Measurements from ENCODE around the gene RMC1.

The RMC1 gene

GRCh38 chr18:23526501-23527063, 23.3 kb downstream of the RMC1 start:
- no peak overlapping the region for H3K9ac ChIP-seq (ENCODE audit: low read length)
- peaks cover 52% of the 10 kb centered on the region for H3K36me3 ChIP-seq (ENCODE audit: low read length)
- TF ChIP-seq EZH2phosphoT487 (conservative IDR thresholded peaks at IDR 0.05; ENCODE audit: low read length) (no peak), CTCF (IDR thresholded peaks at IDR 0.05; ENCODE audit: insufficient read depth, low read length, poor library complexity, severe bottlenecking) (no peak)

GRCh38 chr18:23528580-23529472, 25.5 kb downstream of the RMC1 start:
- H3K79me2 ChIP-seq (ENCODE audit: insufficient read depth, low read length), result no peaks in the 10 kb centered on the region
- no peaks in the 10 kb centered on the region for H4K20me1 ChIP-seq (ENCODE audit: low read depth, low read length)
- TF ChIP-seq EZH2phosphoT487 (conservative IDR thresholded peaks at IDR 0.05; ENCODE audit: low read length), result no peak
- TF ChIP-seq CTCF (IDR thresholded peaks at IDR 0.05; ENCODE audit: insufficient read depth, low read length, poor library complexity, severe bottlenecking), result no peak
- no peaks in the 10 kb centered on the region for H3K27me3 ChIP-seq (ENCODE audit: low read length)
- H3K36me3 ChIP-seq (ENCODE audit: low read length), result peaks cover 53% of the 10 kb centered on the region
- no peaks in the 10 kb centered on the region for H3K9me2 ChIP-seq (replicated peaks; ENCODE audit: insufficient read depth, low read length)
- H3K4me2 ChIP-seq (ENCODE audit: low read depth, low read length, poor library complexity, severe bottlenecking), result no peak overlapping the region
- H3K9ac ChIP-seq (ENCODE audit: low read length), result no peak overlapping the region
- H3F3A ChIP-seq (ENCODE audit: insufficient read depth), result no peaks in the 10 kb centered on the region; the same call in 1 of the 2 replicates
- H3K27ac ChIP-seq (ENCODE audit: low read depth, low read length), result no peak overlapping the region
- no peak overlapping the region for H3K4me3 ChIP-seq (ENCODE audit: insufficient read depth, low read length, poor library complexity, severe bottlenecking)
- no peak overlapping the region for H2AFZ ChIP-seq (ENCODE audit: low read depth, low read length, severe bottlenecking)
- no peaks in the 10 kb centered on the region for H3K9me3 ChIP-seq (ENCODE audit: insufficient read depth, low read length)

More at GRCh38 chr18:23526501-23527063, 23.3 kb downstream of the RMC1 start:
- Histone ChIP-seq H3K4me2 (ENCODE audit: low read depth, low read length, poor library complexity, severe bottlenecking) (no peak overlapping the region), H4K20me1 (ENCODE audit: low read depth, low read length) (no peaks in the 10 kb centered on the region), H3K9me3 (ENCODE audit: insufficient read depth, low read length) (no peaks in the 10 kb centered on the region), H2AFZ (ENCODE audit: low read depth, low read length, severe bottlenecking) (no peak overlapping the region), H3F3A (ENCODE audit: insufficient read depth) (no peaks in the 10 kb centered on the region; the same call in 1 of the 2 replicates), H3K4me3 (ENCODE audit: insufficient read depth, low read length, poor library complexity, severe bottlenecking) (no peak overlapping the region), H3K9me2 (replicated peaks; ENCODE audit: insufficient read depth, low read length) (no peaks in the 10 kb centered on the region), H3K27me3 (ENCODE audit: low read length) (no peaks in the 10 kb centered on the region), H3K27ac (ENCODE audit: low read depth, low read length) (no peak overlapping the region), H3K79me2 (ENCODE audit: insufficient read depth, low read length) (no peaks in the 10 kb centered on the region)

- Histone ChIP-seq H3K79me2 (ENCODE audit: insufficient read depth, low read length) (no peaks in the 10 kb centered on the region), H4K20me1 (ENCODE audit: low read depth, low read length) (no peaks in the 10 kb centered on the region), H3K4me3 (ENCODE audit: insufficient read depth, low read length, poor library complexity, severe bottlenecking) (no peak overlapping the region), H3K9me2 (replicated peaks; ENCODE audit: insufficient read depth, low read length) (no peaks in the 10 kb centered on the region), H3K36me3 (ENCODE audit: low read length) (peaks cover 45% of the 10 kb centered on the region), H3K27me3 (ENCODE audit: low read length) (no peaks in the 10 kb centered on the region), H3K9ac (ENCODE audit: low read length) (no peak overlapping the region), H2AFZ (ENCODE audit: low read depth, low read length, severe bottlenecking) (no peak overlapping the region), H3F3A (ENCODE audit: insufficient read depth) (no peaks in the 10 kb centered on the region; the same call in 1 of the 2 replicates), H3K4me2 (ENCODE audit: low read depth, low read length, poor library complexity, severe bottlenecking) (no peak overlapping the region), H3K27ac (ENCODE audit: low read depth, low read length) (no peak overlapping the region), H3K9me3 (ENCODE audit: insufficient read depth, low read length) (no peaks in the 10 kb centered on the region)
- TF ChIP-seq EZH2phosphoT487 (conservative IDR thresholded peaks at IDR 0.05; ENCODE audit: low read length), result no peak
- TF ChIP-seq CTCF (IDR thresholded peaks at IDR 0.05; ENCODE audit: insufficient read depth, low read length, poor library complexity, severe bottlenecking), result no peak
Observed at GRCh38 chr18:23529604-23530003, 26.3 kb downstream of the RMC1 start.
